Measurements from ENCODE around the gene MRTO4. TPM values are rescaled to one million over a fixed set of nuclear protein-coding genes. Genes with fewer than 3 reads are reported as not detected.

Gene MRTO4
- total and polyA plus RNA-seq, 2 experiments from 2014 or later, result 20.8 to 24.9 TPM

DNA sequence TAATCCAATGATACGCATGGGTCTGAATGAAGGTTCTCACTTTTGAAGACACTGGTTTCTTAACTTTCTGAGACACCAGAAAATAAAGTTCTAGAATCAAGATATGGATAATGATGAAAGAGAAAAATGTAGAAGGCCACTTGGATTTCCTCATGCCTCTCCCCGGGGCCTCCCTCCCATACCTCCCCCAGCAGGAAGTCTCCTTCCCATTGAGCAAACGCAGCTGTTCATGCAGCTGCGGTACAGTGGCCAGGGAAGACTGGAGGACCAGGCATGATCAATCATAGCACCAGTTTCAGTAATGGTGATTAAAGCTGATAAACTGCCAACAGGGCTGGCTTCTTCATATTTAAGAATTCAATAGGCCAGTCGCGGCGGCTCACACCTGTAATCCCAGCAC, 30.6 kb upstream of the MRTO4 start:
- H2AFZ ChIP-seq, result no peak overlapping the region
- peak overlapping the region; percentile 34 for H3K27ac ChIP-seq
- no peak for TF ChIP-seq EZH2phosphoT487 (IDR thresholded peaks at IDR 0.05; ENCODE audit: low read depth, severe bottlenecking, unreplicated experiment)
- no peak for TF ChIP-seq EZH2 (IDR thresholded peaks at IDR 0.05; ENCODE audit: borderline replicate concordance)
- TF ChIP-seq, protein P1, sequence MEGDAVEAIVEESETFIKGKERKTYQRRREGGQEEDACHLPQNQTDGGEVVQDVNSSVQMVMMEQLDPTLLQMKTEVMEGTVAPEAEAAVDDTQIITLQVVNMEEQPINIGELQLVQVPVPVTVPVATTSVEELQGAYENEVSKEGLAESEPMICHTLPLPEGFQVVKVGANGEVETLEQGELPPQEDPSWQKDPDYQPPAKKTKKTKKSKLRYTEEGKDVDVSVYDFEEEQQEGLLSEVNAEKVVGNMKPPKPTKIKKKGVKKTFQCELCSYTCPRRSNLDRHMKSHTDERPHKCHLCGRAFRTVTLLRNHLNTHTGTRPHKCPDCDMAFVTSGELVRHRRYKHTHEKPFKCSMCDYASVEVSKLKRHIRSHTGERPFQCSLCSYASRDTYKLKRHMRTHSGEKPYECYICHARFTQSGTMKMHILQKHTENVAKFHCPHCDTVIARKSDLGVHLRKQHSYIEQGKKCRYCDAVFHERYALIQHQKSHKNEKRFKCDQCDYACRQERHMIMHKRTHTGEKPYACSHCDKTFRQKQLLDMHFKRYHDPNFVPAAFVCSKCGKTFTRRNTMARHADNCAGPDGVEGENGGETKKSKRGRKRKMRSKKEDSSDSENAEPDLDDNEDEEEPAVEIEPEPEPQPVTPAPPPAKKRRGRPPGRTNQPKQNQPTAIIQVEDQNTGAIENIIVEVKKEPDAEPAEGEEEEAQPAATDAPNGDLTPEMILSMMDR (IDR thresholded peaks at IDR 0.05; ENCODE audit: poor library complexity), result no peak
- H4K20me1 ChIP-seq (ENCODE audit: insufficient read depth, poor library complexity, severe bottlenecking), result no peaks in the 10 kb centered on the region
- H3K4me3 ChIP-seq, result no peak overlapping the region
- H3K27me3 ChIP-seq, result no peaks in the 10 kb centered on the region
- no peaks in the 10 kb centered on the region for H3K4me1 ChIP-seq (ENCODE audit: insufficient read depth)
- 86% methylated on average over 7 of the region's 7 CpGs for WGBS (ENCODE audit: low lambda C conversion rate, missing lambda C conversion rate)
- no peaks in the 10 kb centered on the region for H3K9me3 ChIP-seq (ENCODE audit: low read depth)
- H3K36me3 ChIP-seq (replicated peaks; ENCODE audit: insufficient read depth, low read depth), result no peaks in the 10 kb centered on the region
- peaks cover 7% of the 10 kb centered on the region for H3K79me2 ChIP-seq
- no peak for DNase-seq (ENCODE audit: low spot score)
- H3K4me2 ChIP-seq, result no peak overlapping the region
- no peaks in the 10 kb centered on the region for H3K9me2 ChIP-seq (replicated peaks; ENCODE audit: insufficient read depth)

DNA sequence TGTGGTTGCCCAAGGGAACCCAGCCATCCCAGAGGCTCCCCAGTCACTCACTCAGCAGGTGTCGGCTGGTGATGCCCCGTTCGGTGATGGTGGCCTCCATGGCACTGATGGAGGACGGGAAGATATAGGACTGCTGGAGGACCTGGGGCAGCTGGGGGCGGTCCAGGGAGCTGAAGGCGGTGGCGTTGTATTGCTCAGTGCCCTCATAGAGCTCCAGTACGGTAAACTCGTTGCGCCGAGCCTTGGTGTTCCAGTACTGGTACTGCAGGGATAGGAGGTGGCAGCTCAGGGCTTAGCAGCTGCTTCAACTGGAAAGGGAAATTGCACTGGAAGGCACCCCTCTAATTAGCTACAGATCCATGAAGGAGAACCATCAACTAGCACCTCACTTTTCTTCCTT, 29.0 kb upstream of the MRTO4 start:
- no peaks in the 10 kb centered on the region for H3K27me3 ChIP-seq
- H3K36me3 ChIP-seq (replicated peaks; ENCODE audit: insufficient read depth, low read depth), result no peaks in the 10 kb centered on the region
- H3K4me1 ChIP-seq (ENCODE audit: insufficient read depth), result no peaks in the 10 kb centered on the region
- no peak overlapping the region for H3K4me2 ChIP-seq
- 94% methylated on average over 11 of the region's 11 CpGs for WGBS (ENCODE audit: low lambda C conversion rate, missing lambda C conversion rate)
- H2AFZ ChIP-seq, result no peak overlapping the region
- H3K27ac ChIP-seq, result no peak overlapping the region
- H3K9me2 ChIP-seq (replicated peaks; ENCODE audit: insufficient read depth), result no peaks in the 10 kb centered on the region
- H3K4me3 ChIP-seq, result no peak overlapping the region
- no peaks in the 10 kb centered on the region for H4K20me1 ChIP-seq (ENCODE audit: insufficient read depth, poor library complexity, severe bottlenecking)
- TF ChIP-seq, protein P1 (IDR thresholded peaks at IDR 0.05; ENCODE audit: poor library complexity), result no peak
- TF ChIP-seq EZH2phosphoT487 (IDR thresholded peaks at IDR 0.05; ENCODE audit: low read depth, severe bottlenecking, unreplicated experiment) (no peak), EZH2 (IDR thresholded peaks at IDR 0.05; ENCODE audit: borderline replicate concordance) (no peak)
- no peaks in the 10 kb centered on the region for H3K9me3 ChIP-seq (ENCODE audit: low read depth)
- DNase-seq (ENCODE audit: low spot score), result no peak
- peaks cover 2% of the 10 kb centered on the region for H3K79me2 ChIP-seq

DNA sequence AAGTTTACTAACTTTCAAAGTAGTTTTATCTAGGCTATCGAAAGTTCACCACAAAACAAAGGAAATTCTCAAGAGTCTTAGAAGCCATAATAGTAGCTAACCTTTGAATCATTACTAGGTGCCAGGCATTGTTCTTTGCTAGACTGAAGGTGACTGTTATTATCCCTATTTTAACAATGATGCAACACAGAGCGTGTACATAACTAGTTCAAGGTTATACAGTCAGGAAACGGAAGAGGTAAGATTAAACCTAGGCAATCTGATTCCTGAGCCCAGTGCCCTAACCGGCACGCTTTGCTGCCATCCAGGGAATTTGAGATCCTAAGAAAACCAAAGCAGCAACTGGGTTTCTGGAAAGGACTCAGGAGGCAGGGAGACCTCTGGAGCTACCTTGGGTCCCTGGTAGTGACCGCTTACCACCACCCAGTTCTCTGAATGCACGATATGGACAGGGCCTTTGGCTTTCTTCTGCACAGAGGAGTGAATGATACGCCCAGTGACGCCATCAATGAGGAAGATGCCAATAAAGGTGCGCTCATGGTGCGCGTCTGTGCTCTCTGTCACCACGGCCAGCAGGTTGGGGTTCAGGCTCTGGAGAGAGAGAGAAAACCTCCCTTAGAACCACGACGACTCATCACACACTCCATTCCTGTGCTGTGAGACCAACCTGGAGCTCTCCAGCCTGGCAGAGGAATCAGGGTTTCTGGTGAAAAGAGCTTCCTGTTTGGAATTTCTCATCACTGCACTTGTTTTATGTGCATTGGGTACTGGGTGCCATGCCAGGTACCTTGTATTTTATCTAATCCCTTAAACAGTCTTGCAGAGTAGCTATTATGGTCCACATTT, 28.4 kb upstream of the MRTO4 start:
- Histone ChIP-seq H3K4me1 (ENCODE audit: insufficient read depth) (no peaks in the 10 kb centered on the region), H3K27ac (no peak overlapping the region), H3K36me3 (replicated peaks; ENCODE audit: insufficient read depth, low read depth) (no peaks in the 10 kb centered on the region), H3K79me2 (peaks cover 2% of the 10 kb centered on the region), H3K9me2 (replicated peaks; ENCODE audit: insufficient read depth) (no peaks in the 10 kb centered on the region), H3K4me2 (no peak overlapping the region), H3K27me3 (no peaks in the 10 kb centered on the region), H3K4me3 (no peak overlapping the region), H2AFZ (no peak overlapping the region), H3K9me3 (ENCODE audit: low read depth) (no peaks in the 10 kb centered on the region), H4K20me1 (ENCODE audit: insufficient read depth, poor library complexity, severe bottlenecking) (no peaks in the 10 kb centered on the region)
- TF ChIP-seq, protein P1 (IDR thresholded peaks at IDR 0.05; ENCODE audit: poor library complexity), result no peak
- TF ChIP-seq EZH2phosphoT487 (IDR thresholded peaks at IDR 0.05; ENCODE audit: low read depth, severe bottlenecking, unreplicated experiment), result no peak
- no peak for TF ChIP-seq EZH2 (IDR thresholded peaks at IDR 0.05; ENCODE audit: borderline replicate concordance)
- DNase-seq (ENCODE audit: low spot score), result no peak
- 92% methylated on average over 15 of the region's 15 CpGs for WGBS (ENCODE audit: low lambda C conversion rate, missing lambda C conversion rate)
